Measurements from ENCODE around the gene RGS4.

Gene RGS4

DNA sequence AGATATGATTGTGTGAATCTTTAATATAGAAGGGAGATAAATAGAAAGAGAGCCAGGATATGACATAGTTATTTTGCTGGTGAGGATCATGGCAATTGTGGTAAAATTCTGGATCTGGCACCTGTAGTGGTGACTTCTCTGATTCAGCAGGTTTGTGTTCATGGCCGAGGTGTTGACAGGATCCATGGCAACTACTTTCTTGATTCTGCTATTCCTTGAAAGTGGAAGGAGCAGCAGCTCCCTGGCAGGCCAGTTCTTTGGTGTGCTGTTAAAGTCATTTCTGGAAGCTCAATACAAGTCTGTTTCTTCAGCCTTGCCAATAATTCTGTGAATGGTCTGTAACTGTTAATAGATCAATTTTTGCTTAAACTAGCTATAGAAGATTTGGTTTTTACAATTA lies 33.4 kb downstream of the RGS4 start:
- DNase-seq (ENCODE audit: low spot score): no peak
- TF ChIP-seq, protein P1, sequence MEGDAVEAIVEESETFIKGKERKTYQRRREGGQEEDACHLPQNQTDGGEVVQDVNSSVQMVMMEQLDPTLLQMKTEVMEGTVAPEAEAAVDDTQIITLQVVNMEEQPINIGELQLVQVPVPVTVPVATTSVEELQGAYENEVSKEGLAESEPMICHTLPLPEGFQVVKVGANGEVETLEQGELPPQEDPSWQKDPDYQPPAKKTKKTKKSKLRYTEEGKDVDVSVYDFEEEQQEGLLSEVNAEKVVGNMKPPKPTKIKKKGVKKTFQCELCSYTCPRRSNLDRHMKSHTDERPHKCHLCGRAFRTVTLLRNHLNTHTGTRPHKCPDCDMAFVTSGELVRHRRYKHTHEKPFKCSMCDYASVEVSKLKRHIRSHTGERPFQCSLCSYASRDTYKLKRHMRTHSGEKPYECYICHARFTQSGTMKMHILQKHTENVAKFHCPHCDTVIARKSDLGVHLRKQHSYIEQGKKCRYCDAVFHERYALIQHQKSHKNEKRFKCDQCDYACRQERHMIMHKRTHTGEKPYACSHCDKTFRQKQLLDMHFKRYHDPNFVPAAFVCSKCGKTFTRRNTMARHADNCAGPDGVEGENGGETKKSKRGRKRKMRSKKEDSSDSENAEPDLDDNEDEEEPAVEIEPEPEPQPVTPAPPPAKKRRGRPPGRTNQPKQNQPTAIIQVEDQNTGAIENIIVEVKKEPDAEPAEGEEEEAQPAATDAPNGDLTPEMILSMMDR (IDR thresholded peaks at IDR 0.05; ENCODE audit: borderline replicate concordance, control extremely low read depth, extremely low read depth, insufficient read depth, missing control alignments): no peak
- in situ Hi-C loops (cut with MboI; ENCODE audit: low sequenced_read_pairs, unreplicated experiment): no loop called here

DNA sequence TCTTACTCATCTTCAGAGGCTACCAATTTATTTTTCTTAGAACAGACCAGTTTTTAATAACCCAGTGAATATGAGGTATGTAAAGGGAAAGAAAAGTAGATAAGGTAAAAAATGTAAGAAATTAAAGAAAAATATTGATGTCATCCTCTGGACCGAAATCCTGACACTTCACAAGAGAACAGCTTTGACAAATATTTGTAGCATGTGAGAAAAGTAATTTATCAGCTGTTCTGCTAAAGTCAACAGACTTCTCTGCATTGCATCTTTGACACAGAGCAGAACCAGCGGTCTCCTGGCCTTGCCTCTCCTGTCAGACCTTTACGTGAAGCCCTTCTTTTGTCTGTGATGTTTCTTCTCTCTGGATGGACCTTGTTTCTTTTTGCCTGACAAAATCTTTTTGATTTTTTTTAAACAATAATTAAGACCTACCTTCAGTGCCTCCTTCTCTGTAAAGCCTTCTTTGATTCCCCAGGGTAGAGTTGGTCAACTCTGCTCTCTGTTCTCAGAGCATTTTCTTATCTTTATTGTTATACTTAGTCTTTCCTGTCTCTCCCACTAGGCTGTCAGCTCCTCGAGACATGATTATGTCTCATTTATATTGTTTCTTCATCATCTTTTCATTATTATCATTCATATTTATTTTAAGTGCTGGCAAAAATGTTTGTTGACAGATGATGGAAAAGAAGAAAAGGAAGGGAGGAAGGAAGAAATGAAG lies 35.4 kb downstream of the RGS4 start:
- TF ChIP-seq, protein P1 (IDR thresholded peaks at IDR 0.05; ENCODE audit: borderline replicate concordance, control extremely low read depth, extremely low read depth, insufficient read depth, missing control alignments): no peak

DNA sequence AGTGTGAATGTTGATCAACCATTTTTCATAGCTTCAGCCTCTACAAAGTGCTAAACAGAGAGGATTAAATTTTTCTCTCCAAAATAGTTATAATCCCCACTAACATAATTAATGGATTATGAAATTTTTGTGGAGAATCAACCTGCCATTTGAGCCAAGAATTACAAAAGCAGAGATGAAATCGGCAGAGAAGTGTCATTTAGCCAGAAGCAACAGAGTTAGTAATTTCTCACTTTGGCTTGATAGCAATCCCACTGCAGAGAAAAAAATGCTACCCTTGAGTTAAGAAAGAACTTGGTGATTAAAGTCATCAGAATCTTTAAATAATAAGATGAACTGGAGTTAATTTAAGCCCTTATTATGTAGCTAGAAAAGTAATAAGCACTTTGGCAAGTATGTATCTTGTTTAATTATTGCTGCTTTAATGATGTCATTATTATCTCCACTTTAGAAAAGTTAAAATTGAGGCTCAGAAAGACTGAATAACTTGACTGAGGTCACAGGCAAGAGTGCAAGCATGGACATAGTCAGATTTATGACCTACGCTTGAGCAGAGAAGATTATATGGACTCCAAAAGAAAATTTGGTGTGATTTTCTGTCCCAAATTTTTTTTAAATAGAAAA lies 37.3 kb downstream of the RGS4 start:
- DNase-seq (ENCODE audit: low spot score): no peak
- TF ChIP-seq, protein P1 (IDR thresholded peaks at IDR 0.05; ENCODE audit: borderline replicate concordance, control extremely low read depth, extremely low read depth, insufficient read depth, missing control alignments): no peak
- in situ Hi-C loops (cut with MboI; ENCODE audit: low sequenced_read_pairs, unreplicated experiment): no loop called here

More for the DNA sequence above, 35.4 kb downstream of the RGS4 start:
- in situ Hi-C loops (cut with MboI; ENCODE audit: low sequenced_read_pairs, unreplicated experiment): no loop called here
- no peak for DNase-seq (ENCODE audit: low spot score)

DNA sequence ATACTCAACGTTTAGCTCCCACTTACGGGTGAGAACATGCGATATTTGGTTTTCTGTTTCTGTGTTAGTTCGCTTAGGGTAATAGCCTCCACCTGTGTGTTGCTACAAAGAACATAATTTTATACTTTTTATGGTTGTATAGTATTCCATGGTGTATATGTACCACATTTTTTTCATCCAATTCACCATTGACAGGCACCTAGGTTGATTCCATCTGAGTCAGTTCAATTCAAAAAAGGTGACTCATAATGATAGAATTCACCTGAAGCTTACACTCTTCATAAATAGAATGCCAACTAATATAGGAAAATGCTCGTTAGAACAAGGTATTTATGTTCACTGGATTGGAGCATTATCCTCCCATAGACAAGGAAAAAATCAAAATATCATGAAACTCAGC lies 38.5 kb downstream of the RGS4 start:
- TF ChIP-seq, protein P1 (IDR thresholded peaks at IDR 0.05; ENCODE audit: borderline replicate concordance, control extremely low read depth, extremely low read depth, insufficient read depth, missing control alignments): no peak
- in situ Hi-C loops (cut with MboI; ENCODE audit: low sequenced_read_pairs, unreplicated experiment): no loop called here
- DNase-seq (ENCODE audit: low spot score): no peak

DNA sequence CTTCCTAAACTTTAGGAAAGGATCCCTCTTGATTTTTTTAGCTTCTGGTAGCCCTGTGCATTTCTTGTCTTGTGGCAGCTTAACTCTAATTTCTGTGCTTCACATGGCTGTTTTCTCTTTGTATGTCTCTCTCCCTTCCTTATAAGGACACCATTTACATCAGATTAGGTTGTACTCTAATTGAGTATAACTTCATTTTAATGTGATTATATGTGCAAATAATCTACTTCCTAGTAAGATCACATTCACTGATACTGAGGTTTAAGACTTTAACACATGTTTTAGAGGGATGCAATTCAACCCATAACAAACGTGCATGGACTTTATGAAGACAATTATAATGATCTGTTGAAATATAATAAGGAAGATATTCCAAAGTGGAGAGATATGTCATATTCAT lies 46.7 kb downstream of the RGS4 start:
- in situ Hi-C loops (cut with MboI; ENCODE audit: low sequenced_read_pairs, unreplicated experiment): no loop called here
- TF ChIP-seq, protein P1 (IDR thresholded peaks at IDR 0.05; ENCODE audit: borderline replicate concordance, control extremely low read depth, extremely low read depth, insufficient read depth, missing control alignments): no peak
- no peak for DNase-seq (ENCODE audit: low spot score)

DNA sequence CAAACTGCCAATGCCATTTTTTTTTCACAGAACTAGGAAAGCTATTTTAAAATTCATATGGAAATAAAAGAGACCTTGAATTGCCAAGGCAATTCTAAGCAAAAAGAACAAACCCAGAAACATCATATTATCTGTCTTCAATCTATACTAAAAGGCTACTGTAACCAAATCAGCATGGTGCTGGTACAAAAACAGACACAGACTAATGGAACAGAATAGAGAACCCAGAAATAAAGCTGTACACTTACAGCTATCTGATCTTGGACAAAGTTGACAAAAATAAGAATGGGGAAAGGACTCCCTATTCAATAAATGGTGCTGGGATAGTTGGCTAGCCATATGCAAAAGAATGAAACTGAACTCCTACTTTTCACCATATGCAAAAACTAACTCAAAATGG lies 50.5 kb downstream of the RGS4 start:
- no peak for DNase-seq (ENCODE audit: low spot score)
- TF ChIP-seq, protein P1 (IDR thresholded peaks at IDR 0.05; ENCODE audit: borderline replicate concordance, control extremely low read depth, extremely low read depth, insufficient read depth, missing control alignments): no peak
- in situ Hi-C loops (cut with MboI; ENCODE audit: low sequenced_read_pairs, unreplicated experiment): no loop called here

All from GM13976 (cell line).